Brain microvascular endothelial cell (primary cell): ENCODE measurements around the gene SMOC1.

Source experiments
- DNase-seq: peaks from one replicate; pipeline ENCODE4 v3.0.0-alpha.2; 2020
- H3K27ac ChIP-seq: fragments of 250-450 bp; sonication (Bioruptor Pico); 2 replicates; pipeline ENCODE4 v1.5.1; 2020; ENCODE audit warnings: mild to moderate bottlenecking, moderate library complexity
- H3K27me3 ChIP-seq: fragments of 250-450 bp; sonication (Bioruptor Pico); replicated peaks from 2 replicates; pipeline ENCODE4 v1.5.1; 2020; ENCODE audit warnings: mild to moderate bottlenecking
- H3K36me3 ChIP-seq: fragments of 250-450 bp; sonication (Bioruptor Pico); replicated peaks from 2 replicates; pipeline ENCODE4 v1.5.1; 2020; ENCODE audit warnings: mild to moderate bottlenecking
- H3K4me3 ChIP-seq: 2 replicates; pipeline ENCODE4 v1.5.1; 2011; ENCODE audit warnings: low read depth, mild to moderate bottlenecking, control low read depth, low read length, moderate library complexity
- CTCF ChIP-seq: IDR thresholded peaks from 2 replicates; pipeline ENCODE4 v1.5.1; 2011; ENCODE audit warnings: low read depth, mild to moderate bottlenecking, moderate library complexity, low read length, control low read depth, inconsistent platforms; ENCODE audit errors: missing control alignments
- in situ Hi-C: cut with HindIII; loops from 2 replicates; pipeline ENCODE4 v1.10.0; 2017; ENCODE audit warnings: low sequenced_read_pairs, low pct_ligation_motif_present

The SMOC1 gene

GRCh38 chr14:69850086-69850735, 29.0 kb upstream of the SMOC1 start:
- no peak for TF ChIP-seq CTCF
- no peak for DNase-seq
- Histone ChIP-seq H3K36me3 (no peaks in the 10 kb centered on the region), H3K27ac (no peak overlapping the region), H3K4me3 (peak overlapping the region; percentile 35), H3K27me3 (peaks cover 12% of the 10 kb centered on the region)
- in situ Hi-C loops = no loop called here

GRCh38 chr14:69850736-69851112, 28.5 kb upstream of the SMOC1 start:
- Histone ChIP-seq H3K27me3 (peaks cover 12% of the 10 kb centered on the region), H3K4me3 (no peak overlapping the region), H3K27ac (no peak overlapping the region), H3K36me3 (no peaks in the 10 kb centered on the region)
- DNase-seq = no peak
- TF ChIP-seq CTCF = no peak
- in situ Hi-C loops = no loop called here

GRCh38 chr14:69852531-69853321, 26.5 kb upstream of the SMOC1 start:
- Histone ChIP-seq H3K27ac (no peak overlapping the region), H3K36me3 (no peaks in the 10 kb centered on the region), H3K27me3 (peaks cover 11% of the 10 kb centered on the region), H3K4me3 (no peak overlapping the region)
- no peak for TF ChIP-seq CTCF
- in situ Hi-C loops = no loop called here
- DNase-seq = no peak

GRCh38 chr14:69853774-69854173, 25.4 kb upstream of the SMOC1 start:
- TF ChIP-seq CTCF = no peak
- in situ Hi-C loops = no loop called here
- H3K36me3 ChIP-seq = no peaks in the 10 kb centered on the region
- H3K4me3 ChIP-seq = no peak overlapping the region
- no peak overlapping the region for H3K27ac ChIP-seq
- DNase-seq = no peak
- peaks cover 10% of the 10 kb centered on the region for H3K27me3 ChIP-seq

GRCh38 chr14:69854598-69854997, 24.6 kb upstream of the SMOC1 start:
- Histone ChIP-seq H3K27ac (no peak overlapping the region), H3K36me3 (no peaks in the 10 kb centered on the region)
- in situ Hi-C loops = no loop called here

More at GRCh38 chr14:69854598-69854997, 24.6 kb upstream of the SMOC1 start:
- DNase-seq = no peak
- Histone ChIP-seq H3K27me3 (peaks cover 8% of the 10 kb centered on the region), H3K4me3 (no peak overlapping the region)
- TF ChIP-seq CTCF = no peak
